HUES6 (cell line): ENCODE results near the gene EIF4E.

Experiments used
- H3K27ac ChIP-seq: 2 replicates; pipeline ENCODE4 v1.7.0; 2013; ENCODE audit warnings: low read depth, mild to moderate bottlenecking, low read length, inconsistent platforms
- H3K27me3 ChIP-seq: 2 replicates; pipeline ENCODE4 v1.6.1; 2013; ENCODE audit warnings: low read length; ENCODE audit not compliant: control insufficient read depth, insufficient read depth
- H3K36me3 ChIP-seq: 2 replicates; pipeline ENCODE4 v1.6.1; 2013; ENCODE audit warnings: low read length; ENCODE audit not compliant: control insufficient read depth, insufficient read depth
- H3K4me1 ChIP-seq: 2 replicates; pipeline ENCODE4 v1.6.1; 2013; ENCODE audit warnings: low read length; ENCODE audit not compliant: control insufficient read depth, insufficient read depth
- H3K4me3 ChIP-seq: 2 replicates; pipeline ENCODE4 v1.5.1; 2013; ENCODE audit warnings: low read depth, low read length
- H3K9ac ChIP-seq: one replicate; pipeline ENCODE4 v1.6.1; 2013; ENCODE audit warnings: mild to moderate bottlenecking, low read length
- H3K9me3 ChIP-seq: 2 replicates; pipeline ENCODE4 v1.6.1; 2013; ENCODE audit warnings: low read depth, low read length; ENCODE audit not compliant: control insufficient read depth, insufficient read depth

EIF4E gene

GRCh38 chr4:98928505-98929340 lies at the start of gene EIF4E:
TSS of gene EIF4E (minus strand) at chr4:98929133. CDS start at chr4:98929112, 21 bp downstream.
- H3K4me1 ChIP-seq, result no peaks in the 10 kb centered on the region
- H3K27ac ChIP-seq, result peak within 1 kb of the TSS; percentile 98
- H3K4me3 ChIP-seq, result peak within 1 kb of the TSS; percentile 91
- peak within 1 kb of the TSS; percentile 99 for H3K9ac ChIP-seq
- peaks cover 21% of the 10 kb centered on the region for H3K9me3 ChIP-seq
- no peaks in the 10 kb centered on the region for H3K27me3 ChIP-seq
- peaks cover 12% of the 10 kb centered on the region for H3K36me3 ChIP-seq

DNA sequence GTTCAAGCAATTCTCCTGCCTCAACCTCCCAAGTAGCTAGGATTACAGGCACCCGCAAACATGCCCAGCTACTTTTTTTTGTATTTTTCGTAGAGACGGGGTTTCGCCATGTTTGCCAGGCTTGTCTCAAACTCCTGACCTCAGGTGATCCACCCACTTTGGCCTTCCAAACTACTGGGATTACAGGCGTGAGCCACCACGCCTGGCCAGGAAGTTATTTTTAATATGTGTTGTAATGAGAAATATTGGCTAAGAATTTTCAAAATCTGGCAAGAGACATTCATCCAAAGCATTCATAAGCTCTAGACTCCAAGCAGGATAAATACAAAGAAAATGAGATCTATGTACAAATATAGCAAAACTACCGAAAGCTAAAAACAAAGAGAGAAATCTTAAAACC lies 48.6 kb upstream of the EIF4E start:
- H3K4me3 ChIP-seq, result no peak overlapping the region
- no peaks in the 10 kb centered on the region for H3K27me3 ChIP-seq
- no peaks in the 10 kb centered on the region for H3K36me3 ChIP-seq
- no peaks in the 10 kb centered on the region for H3K4me1 ChIP-seq
- H3K9ac ChIP-seq, result no peak overlapping the region
- no peaks in the 10 kb centered on the region for H3K9me3 ChIP-seq
- no peak overlapping the region for H3K27ac ChIP-seq

DNA sequence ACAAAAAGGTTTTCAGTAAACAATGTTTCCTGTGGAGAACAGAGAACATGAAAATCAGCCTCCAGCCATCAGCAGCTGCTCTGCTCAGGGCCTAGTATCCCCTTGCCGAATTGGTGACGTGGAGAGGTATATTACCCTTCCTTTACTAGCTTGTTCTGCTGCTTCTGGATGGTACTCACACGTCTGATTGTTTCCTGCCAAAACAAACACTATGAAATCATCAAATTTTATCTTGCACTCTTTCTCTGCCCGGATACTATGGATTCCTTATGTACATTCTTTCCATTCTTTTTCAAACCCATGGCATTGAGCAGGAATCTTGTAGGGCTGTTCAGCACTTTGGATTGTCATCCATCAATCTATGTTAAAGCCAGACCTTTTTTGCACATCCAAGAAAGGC lies 47.8 kb upstream of the EIF4E start:
- H3K9me3 ChIP-seq, result no peaks in the 10 kb centered on the region
- H3K27me3 ChIP-seq, result no peaks in the 10 kb centered on the region
- H3K27ac ChIP-seq, result no peak overlapping the region
- H3K36me3 ChIP-seq, result no peaks in the 10 kb centered on the region
- no peaks in the 10 kb centered on the region for H3K4me1 ChIP-seq
- no peak overlapping the region for H3K9ac ChIP-seq
- no peak overlapping the region for H3K4me3 ChIP-seq

- Histone ChIP-seq H3K27me3 (no peaks in the 10 kb centered on the region), H3K4me3 (no peak overlapping the region), H3K9ac (no peak overlapping the region), H3K4me1 (0 out of 2 replicates have a peak, but pooled peaks cover 3% of the 10 kb centered on the region), H3K36me3 (no peaks in the 10 kb centered on the region), H3K27ac (no peak overlapping the region), H3K9me3 (no peaks in the 10 kb centered on the region)
Measured at GRCh38 chr4:98969878-98970785, 41.2 kb upstream of the EIF4E start.

DNA sequence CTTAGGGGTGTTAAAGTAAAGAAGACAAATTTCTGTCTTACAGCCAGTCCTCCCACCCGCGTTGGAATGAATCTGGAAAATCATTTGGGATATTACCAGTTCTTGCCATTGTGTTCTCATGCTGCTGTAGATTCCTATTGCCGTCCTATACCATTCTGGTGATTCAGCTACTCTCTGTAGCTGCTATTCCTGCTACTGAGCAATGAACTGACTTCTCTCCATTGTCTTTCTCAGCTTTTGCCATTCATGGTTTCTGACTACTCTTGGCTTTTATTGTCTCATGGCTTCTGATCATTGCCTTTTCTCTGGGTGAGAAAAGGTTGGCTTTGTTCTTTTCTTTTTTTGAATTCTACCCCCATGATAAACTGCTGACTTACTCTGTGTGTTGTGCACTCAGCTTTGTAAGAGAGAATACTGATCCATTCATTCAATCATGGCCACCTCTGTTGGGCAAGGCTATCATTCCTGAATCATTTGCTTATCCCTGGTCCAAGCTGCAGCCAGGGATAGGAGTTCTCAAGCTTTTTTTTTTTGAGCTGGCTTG lies 38.9 kb upstream of the EIF4E start:
- H3K4me1 ChIP-seq, result 0 out of 2 replicates have a peak, but pooled peaks cover 3% of the 10 kb centered on the region
- no peak overlapping the region for H3K9ac ChIP-seq
- H3K9me3 ChIP-seq, result no peaks in the 10 kb centered on the region
- no peaks in the 10 kb centered on the region for H3K36me3 ChIP-seq
- no peak overlapping the region for H3K4me3 ChIP-seq
- no peak overlapping the region for H3K27ac ChIP-seq
- no peaks in the 10 kb centered on the region for H3K27me3 ChIP-seq

DNA sequence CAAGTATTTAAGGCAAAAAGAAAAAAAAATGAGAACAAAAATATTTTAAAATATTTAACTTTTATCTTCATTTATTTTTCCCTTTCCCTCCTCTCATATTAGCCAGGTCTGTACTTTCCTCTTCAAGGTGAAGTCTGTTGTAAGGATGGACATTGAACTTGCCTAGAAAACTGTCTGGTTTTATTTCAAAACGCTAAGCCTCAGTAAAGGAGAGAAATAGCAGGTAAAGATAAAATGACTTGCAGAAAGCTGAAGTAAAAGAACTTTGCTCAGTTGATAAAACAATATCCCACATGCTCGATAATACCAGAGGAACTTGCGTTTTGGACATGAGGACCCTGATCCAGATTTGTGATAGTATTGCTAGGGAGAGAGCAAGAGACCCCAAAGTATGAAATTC lies 38.0 kb upstream of the EIF4E start:
- no peaks in the 10 kb centered on the region for H3K9me3 ChIP-seq
- H3K27me3 ChIP-seq, result no peaks in the 10 kb centered on the region
- 0 out of 2 replicates have a peak, but pooled peaks cover 3% of the 10 kb centered on the region for H3K4me1 ChIP-seq
- H3K27ac ChIP-seq, result no peak overlapping the region
- H3K4me3 ChIP-seq, result no peak overlapping the region
- no peaks in the 10 kb centered on the region for H3K36me3 ChIP-seq
- H3K9ac ChIP-seq, result no peak overlapping the region

- Histone ChIP-seq H3K9ac (no peak overlapping the region), H3K4me3 (no peak overlapping the region), H3K4me1 (no peaks in the 10 kb centered on the region), H3K27ac (no peak overlapping the region), H3K36me3 (no peaks in the 10 kb centered on the region), H3K27me3 (no peaks in the 10 kb centered on the region), H3K9me3 (no peaks in the 10 kb centered on the region)
Measured at GRCh38 chr4:98963538-98964433, 34.9 kb upstream of the EIF4E start.

DNA sequence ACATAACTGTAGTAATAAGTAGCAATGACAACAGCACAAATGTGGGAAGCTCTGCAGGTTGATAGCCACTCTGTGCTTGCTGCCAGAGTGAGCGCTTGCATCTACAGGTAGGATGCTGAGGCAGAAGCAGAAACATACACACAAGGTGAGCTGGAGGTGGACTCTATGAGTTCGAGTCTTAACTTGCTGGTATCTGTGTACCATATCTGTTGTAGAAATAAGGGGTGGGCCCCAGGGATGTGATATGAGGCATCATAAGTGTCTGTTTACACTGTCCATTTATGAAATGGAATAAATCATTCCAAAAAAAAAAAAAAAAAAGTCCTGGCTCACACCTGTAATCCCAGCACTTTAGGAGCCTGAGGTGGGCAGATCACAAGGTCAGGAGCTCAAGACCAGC lies 32.8 kb upstream of the EIF4E start:
- Histone ChIP-seq H3K4me1 (no peaks in the 10 kb centered on the region), H3K9me3 (no peaks in the 10 kb centered on the region)

DNA sequence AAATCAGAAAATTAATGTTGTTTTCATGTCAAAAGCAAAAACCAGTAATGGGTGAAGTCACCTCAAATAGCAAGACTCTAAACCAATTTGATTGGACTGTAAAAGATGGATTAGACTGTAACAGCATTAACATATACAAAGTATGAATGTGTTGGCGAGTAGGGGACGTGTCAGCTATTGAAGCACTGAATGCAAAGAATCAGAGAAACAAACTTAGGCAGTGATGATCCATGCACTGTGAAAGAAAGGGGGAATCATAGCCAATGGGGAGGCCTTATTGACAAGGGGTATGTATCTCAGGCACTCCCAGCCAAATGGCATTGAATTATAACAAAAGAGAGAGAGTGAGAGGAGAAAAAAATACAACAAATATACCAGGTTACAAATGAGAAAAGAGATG lies 30.5 kb upstream of the EIF4E start:
- Histone ChIP-seq H3K27ac (no peak overlapping the region), H3K9me3 (no peaks in the 10 kb centered on the region), H3K4me3 (no peak overlapping the region), H3K9ac (no peak overlapping the region), H3K27me3 (no peaks in the 10 kb centered on the region), H3K4me1 (no peaks in the 10 kb centered on the region), H3K36me3 (no peaks in the 10 kb centered on the region)

More for the DNA sequence above, 32.8 kb upstream of the EIF4E start:
- H3K27me3 ChIP-seq, result no peaks in the 10 kb centered on the region
- H3K36me3 ChIP-seq, result no peaks in the 10 kb centered on the region
- H3K9ac ChIP-seq, result no peak overlapping the region
- no peak overlapping the region for H3K4me3 ChIP-seq
- H3K27ac ChIP-seq, result no peak overlapping the region

- H3K36me3 ChIP-seq, result no peaks in the 10 kb centered on the region
Measured at GRCh38 chr4:98958065-98958464, 29.1 kb upstream of the EIF4E start.

More at GRCh38 chr4:98958065-98958464, 29.1 kb upstream of the EIF4E start:
- no peaks in the 10 kb centered on the region for H3K27me3 ChIP-seq
- H3K9me3 ChIP-seq, result no peaks in the 10 kb centered on the region
- H3K27ac ChIP-seq, result no peak overlapping the region
- H3K4me1 ChIP-seq, result no peaks in the 10 kb centered on the region
- no peak overlapping the region for H3K4me3 ChIP-seq
- no peak overlapping the region for H3K9ac ChIP-seq
